WTC11 (cell line): ENCODE data around the gene CCDC28A. TPM values are rescaled to one million over a fixed set of nuclear protein-coding genes. Genes with fewer than 3 reads are reported as not detected.

Source experiments
- ATAC-seq: fragments of 200-7000 bp; cut with Tn5 transposase; 2 replicates; pipeline ENCODE4 v1.10.0; 2021; ENCODE audit warnings: mild to moderate bottlenecking, moderate library complexity
- CTCF ChIA-PET: fragments of 300-600 bp; sonication (Branson Sonifier 250); formaldehyde crosslinking; loops from one replicate; lab custom pipeline; 2021; ENCODE audit warnings: antibody characterized with exemption; lab: Charles Lee
- POLR2A ChIA-PET: fragments of 350-600 bp; sonication (Branson Sonifier 250); formaldehyde crosslinking; loops from one replicate; lab custom pipeline; 2021; ENCODE audit warnings: antibody characterized with exemption; lab: Charles Lee
- DNase-seq: peaks from one replicate; pipeline ENCODE4 v3.0.0; 2021; ENCODE audit warnings: low spot score
- H3K27ac Mint-ChIP-seq: 2 replicates; pipeline ENCODE4 v1.8.0; 2021; ENCODE audit warnings: mixed read lengths
- H3K27me3 Mint-ChIP-seq: 2 replicates; pipeline ENCODE4 v1.8.0; 2021; ENCODE audit warnings: low read depth, mild to moderate bottlenecking, moderate library complexity, mixed read lengths
- H3K36me3 Mint-ChIP-seq: 2 replicates; pipeline ENCODE4 v1.8.0; 2021; ENCODE audit warnings: mixed read lengths
- H3K4me1 Mint-ChIP-seq: 2 replicates; pipeline ENCODE4 v1.8.0; 2022; ENCODE audit warnings: mixed read lengths
- H3K4me3 Mint-ChIP-seq: 2 replicates; pipeline ENCODE4 v1.8.0; 2021; ENCODE audit warnings: mild to moderate bottlenecking, moderate library complexity, mixed read lengths
- H3K9me3 Mint-ChIP-seq: 2 replicates; pipeline ENCODE4 v1.8.0; 2021; ENCODE audit warnings: mixed read lengths
- ATF1 ChIP-seq: sonication (generic); formaldehyde crosslinking; IDR thresholded peaks from 2 replicates; pipeline ENCODE4 v1.8.1; 2023; ENCODE audit warnings: mild to moderate bottlenecking, moderate library complexity, missing genetic modification reagents
- EMX1 ChIP-seq: fragments of 250-450 bp; sonication (Bioruptor Pico); IDR thresholded peaks from 2 replicates; pipeline ENCODE4 v1.8.0; 2021; ENCODE audit warnings: mild to moderate bottlenecking
- FOXJ3 ChIP-seq: sonication (generic); formaldehyde crosslinking; IDR thresholded peaks from 2 replicates; pipeline ENCODE4 v1.9.0; 2021; ENCODE audit warnings: missing genetic modification reagents, mild to moderate bottlenecking, borderline replicate concordance
- FOXP1 ChIP-seq: sonication (generic); formaldehyde crosslinking; IDR thresholded peaks from 2 replicates; pipeline ENCODE4 v1.8.0; 2022; ENCODE audit warnings: missing genetic modification reagents, mild to moderate bottlenecking, moderate library complexity, borderline replicate concordance
- GTF2I ChIP-seq: fragments of 250-450 bp; sonication (Bioruptor Pico); conservative IDR thresholded peaks from 2 replicates; pipeline ENCODE4 v1.4.0; 2021; ENCODE audit warnings: mild to moderate bottlenecking
- HMGA2 ChIP-seq: fragments of 250-450 bp; sonication (Bioruptor Pico); IDR thresholded peaks from 2 replicates; pipeline ENCODE4 v1.4.0; 2021; ENCODE audit warnings: mild to moderate bottlenecking, moderate library complexity
- MXD4 ChIP-seq: fragments of 250-450 bp; sonication (Bioruptor Pico); IDR thresholded peaks from 2 replicates; pipeline ENCODE4 v1.8.0; 2021; ENCODE audit warnings: mild to moderate bottlenecking, moderate library complexity, borderline replicate concordance
- NFATC4 ChIP-seq: fragments of 250-450 bp; sonication (Bioruptor Pico); IDR thresholded peaks from 2 replicates; pipeline ENCODE4 v1.9.0; 2021; ENCODE audit warnings: mild to moderate bottlenecking
- RELA ChIP-seq: sonication (generic); formaldehyde crosslinking; IDR thresholded peaks from 2 replicates; pipeline ENCODE4 v1.8.1; 2022; ENCODE audit warnings: missing genetic modification reagents, mild to moderate bottlenecking, borderline replicate concordance
- SMAD3 ChIP-seq: sonication (generic); formaldehyde crosslinking; IDR thresholded peaks from 2 replicates; pipeline ENCODE4 v1.8.0; 2022; ENCODE audit warnings: missing genetic modification reagents, mild to moderate bottlenecking, borderline replicate concordance
- SP1 ChIP-seq: sonication (generic); formaldehyde crosslinking; conservative IDR thresholded peaks from 2 replicates; pipeline ENCODE4 v1.8.1; 2022; ENCODE audit warnings: missing genetic modification reagents
- TEAD1 ChIP-seq: sonication (generic); formaldehyde crosslinking; IDR thresholded peaks from 2 replicates; pipeline ENCODE4 v1.8.0; 2022; ENCODE audit warnings: mild to moderate bottlenecking, missing genetic modification reagents
- ZNF121 ChIP-seq: sonication (generic); formaldehyde crosslinking; IDR thresholded peaks from 2 replicates; pipeline ENCODE4 v1.8.0; 2023; ENCODE audit warnings: missing genetic modification reagents
- ZNF138 ChIP-seq: sonication (generic); formaldehyde crosslinking; conservative IDR thresholded peaks from 2 replicates; pipeline ENCODE4 v1.8.1; 2022; ENCODE audit warnings: mild to moderate bottlenecking, moderate library complexity, missing genetic modification reagents
- ZNF219 ChIP-seq: sonication (generic); formaldehyde crosslinking; IDR thresholded peaks from 2 replicates; pipeline ENCODE4 v1.8.0; 2023; ENCODE audit warnings: missing genetic modification reagents, mild to moderate bottlenecking, borderline replicate concordance
- ZNF671 ChIP-seq: fragments of 250-450 bp; sonication (Bioruptor Pico); IDR thresholded peaks from 2 replicates; pipeline ENCODE4 v1.8.0; 2021; ENCODE audit warnings: mild to moderate bottlenecking
- total RNA-seq: library from RNA; stranded (reverse); gene quantifications from 3 replicates; pipeline ENCODE4 v1.2.3, GENCODE V29; 2021
- TF ChIP-seq, protein P1 (sequence below): sonication (generic); formaldehyde crosslinking; IDR thresholded peaks from 2 replicates; pipeline ENCODE4 v1.8.0; 2023; ENCODE audit warnings: missing genetic modification reagents
- TF ChIP-seq, protein P2 (sequence below): sonication (generic); formaldehyde crosslinking; IDR thresholded peaks from 2 replicates; pipeline ENCODE4 v1.8.0; 2023; ENCODE audit warnings: missing genetic modification reagents, mild to moderate bottlenecking, borderline replicate concordance
- TF ChIP-seq, protein P3 (sequence below): fragments of 250-450 bp; sonication (Bioruptor Pico); IDR thresholded peaks from 2 replicates; pipeline ENCODE4 v1.9.0; 2021; ENCODE audit warnings: moderate library complexity, mild to moderate bottlenecking, inconsistent platforms, borderline replicate concordance
- TF ChIP-seq, protein P4 (sequence below): sonication (generic); formaldehyde crosslinking; IDR thresholded peaks from 2 replicates; pipeline ENCODE4 v1.8.1; 2023; ENCODE audit warnings: mild to moderate bottlenecking, missing genetic modification reagents, moderate library complexity
- TF ChIP-seq, protein P5 (sequence below): sonication (generic); formaldehyde crosslinking; IDR thresholded peaks from 2 replicates; pipeline ENCODE4 v1.8.0; 2022; ENCODE audit warnings: mild to moderate bottlenecking, missing genetic modification reagents
- TF ChIP-seq, protein P6 (sequence below): fragments of 250-450 bp; sonication (Bioruptor Pico); IDR thresholded peaks from 2 replicates; pipeline ENCODE4 v2.1.2; 2022; ENCODE audit warnings: mild to moderate bottlenecking, moderate library complexity
- TF ChIP-seq, protein P7 (sequence below): sonication (generic); formaldehyde crosslinking; IDR thresholded peaks from 2 replicates; pipeline ENCODE4 v1.8.0; 2022; ENCODE audit warnings: mild to moderate bottlenecking, missing genetic modification reagents
- TF ChIP-seq, protein P8 (sequence below): sonication (generic); formaldehyde crosslinking; IDR thresholded peaks from 2 replicates; pipeline ENCODE4 v1.8.1; 2022; ENCODE audit warnings: low read depth, mild to moderate bottlenecking, moderate library complexity, missing genetic modification reagents, borderline replicate concordance
- TF ChIP-seq, protein P9 (sequence below): sonication (generic); formaldehyde crosslinking; IDR thresholded peaks from 2 replicates; pipeline ENCODE4 v1.8.1; 2023; ENCODE audit warnings: mild to moderate bottlenecking, missing genetic modification reagents, moderate library complexity

Gene CCDC28A
- total RNA-seq, 1 experiment from 2014 or later, result 8.7 TPM

DNA sequence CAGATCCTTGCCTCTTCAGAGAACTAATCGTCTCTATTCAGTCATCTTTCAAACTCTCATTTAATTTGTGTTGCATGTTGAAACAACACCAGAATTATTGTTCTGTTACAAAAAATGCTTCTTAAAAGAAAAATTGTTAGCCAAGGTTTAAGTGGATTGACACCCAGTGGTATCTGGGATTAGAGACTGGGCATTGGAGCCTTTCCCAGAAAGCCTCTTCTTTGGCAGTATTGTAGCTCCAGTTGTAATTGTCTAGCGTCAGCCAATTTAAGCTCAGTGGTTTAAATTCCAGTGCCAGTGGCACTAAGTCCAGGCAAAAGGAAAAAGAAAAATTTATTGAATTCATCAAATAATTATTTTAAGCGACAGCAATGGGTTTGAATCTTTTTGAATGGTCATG, 801 bp downstream of the CCDC28A start:
- CTCF ChIA-PET, result no interaction called here
- DNase-seq, result no peak

DNA sequence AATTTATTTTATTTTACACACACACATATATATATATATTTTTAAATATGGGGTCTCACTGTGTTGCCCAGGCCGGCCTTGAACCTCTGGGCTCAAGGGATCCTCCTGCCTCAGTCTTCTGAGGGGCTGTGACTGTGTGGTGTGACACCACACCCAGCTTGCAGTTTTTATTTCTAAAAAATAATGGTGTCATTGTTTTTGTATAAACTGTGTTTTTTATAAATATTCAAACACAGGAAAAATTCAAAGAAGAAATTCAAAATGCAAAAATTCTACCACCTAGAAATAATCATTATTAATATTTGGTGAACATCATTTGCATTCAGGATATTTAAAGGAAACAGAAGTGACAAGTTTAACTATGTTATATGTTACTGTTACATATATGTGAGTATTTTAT, 3.1 kb downstream of the CCDC28A start:
- Mint-ChIP-seq H3K36me3 (no peaks in the 10 kb centered on the region), H3K27ac (no peak overlapping the region), H3K9me3 (no peaks in the 10 kb centered on the region), H3K4me1 (peaks cover 13% of the 10 kb centered on the region), H3K27me3 (no peaks in the 10 kb centered on the region), H3K4me3 (no peak overlapping the region)
- DNase-seq (no peak), ATAC-seq (no peak)
- POLR2A ChIA-PET, result no interaction called here
- CTCF ChIA-PET, result no interaction called here
- TF ChIP-seq TEAD1, result no peak
- TF ChIP-seq GTF2I (CRISPR knock-in tag), result no peak
- TF ChIP-seq, protein P1, sequence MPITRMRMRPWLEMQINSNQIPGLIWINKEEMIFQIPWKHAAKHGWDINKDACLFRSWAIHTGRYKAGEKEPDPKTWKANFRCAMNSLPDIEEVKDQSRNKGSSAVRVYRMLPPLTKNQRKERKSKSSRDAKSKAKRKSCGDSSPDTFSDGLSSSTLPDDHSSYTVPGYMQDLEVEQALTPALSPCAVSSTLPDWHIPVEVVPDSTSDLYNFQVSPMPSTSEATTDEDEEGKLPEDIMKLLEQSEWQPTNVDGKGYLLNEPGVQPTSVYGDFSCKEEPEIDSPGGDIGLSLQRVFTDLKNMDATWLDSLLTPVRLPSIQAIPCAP (CRISPR knock-in tag), result no peak
- TF ChIP-seq, protein P2, sequence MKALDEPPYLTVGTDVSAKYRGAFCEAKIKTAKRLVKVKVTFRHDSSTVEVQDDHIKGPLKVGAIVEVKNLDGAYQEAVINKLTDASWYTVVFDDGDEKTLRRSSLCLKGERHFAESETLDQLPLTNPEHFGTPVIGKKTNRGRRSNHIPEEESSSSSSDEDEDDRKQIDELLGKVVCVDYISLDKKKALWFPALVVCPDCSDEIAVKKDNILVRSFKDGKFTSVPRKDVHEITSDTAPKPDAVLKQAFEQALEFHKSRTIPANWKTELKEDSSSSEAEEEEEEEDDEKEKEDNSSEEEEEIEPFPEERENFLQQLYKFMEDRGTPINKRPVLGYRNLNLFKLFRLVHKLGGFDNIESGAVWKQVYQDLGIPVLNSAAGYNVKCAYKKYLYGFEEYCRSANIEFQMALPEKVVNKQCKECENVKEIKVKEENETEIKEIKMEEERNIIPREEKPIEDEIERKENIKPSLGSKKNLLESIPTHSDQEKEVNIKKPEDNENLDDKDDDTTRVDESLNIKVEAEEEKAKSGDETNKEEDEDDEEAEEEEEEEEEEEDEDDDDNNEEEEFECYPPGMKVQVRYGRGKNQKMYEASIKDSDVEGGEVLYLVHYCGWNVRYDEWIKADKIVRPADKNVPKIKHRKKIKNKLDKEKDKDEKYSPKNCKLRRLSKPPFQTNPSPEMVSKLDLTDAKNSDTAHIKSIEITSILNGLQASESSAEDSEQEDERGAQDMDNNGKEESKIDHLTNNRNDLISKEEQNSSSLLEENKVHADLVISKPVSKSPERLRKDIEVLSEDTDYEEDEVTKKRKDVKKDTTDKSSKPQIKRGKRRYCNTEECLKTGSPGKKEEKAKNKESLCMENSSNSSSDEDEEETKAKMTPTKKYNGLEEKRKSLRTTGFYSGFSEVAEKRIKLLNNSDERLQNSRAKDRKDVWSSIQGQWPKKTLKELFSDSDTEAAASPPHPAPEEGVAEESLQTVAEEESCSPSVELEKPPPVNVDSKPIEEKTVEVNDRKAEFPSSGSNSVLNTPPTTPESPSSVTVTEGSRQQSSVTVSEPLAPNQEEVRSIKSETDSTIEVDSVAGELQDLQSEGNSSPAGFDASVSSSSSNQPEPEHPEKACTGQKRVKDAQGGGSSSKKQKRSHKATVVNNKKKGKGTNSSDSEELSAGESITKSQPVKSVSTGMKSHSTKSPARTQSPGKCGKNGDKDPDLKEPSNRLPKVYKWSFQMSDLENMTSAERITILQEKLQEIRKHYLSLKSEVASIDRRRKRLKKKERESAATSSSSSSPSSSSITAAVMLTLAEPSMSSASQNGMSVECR (CRISPR knock-in tag), result no peak
- TF ChIP-seq SP1 (CRISPR knock-in tag), result no peak
- no peak for TF ChIP-seq RELA (CRISPR knock-in tag)
- TF ChIP-seq, protein P3, sequence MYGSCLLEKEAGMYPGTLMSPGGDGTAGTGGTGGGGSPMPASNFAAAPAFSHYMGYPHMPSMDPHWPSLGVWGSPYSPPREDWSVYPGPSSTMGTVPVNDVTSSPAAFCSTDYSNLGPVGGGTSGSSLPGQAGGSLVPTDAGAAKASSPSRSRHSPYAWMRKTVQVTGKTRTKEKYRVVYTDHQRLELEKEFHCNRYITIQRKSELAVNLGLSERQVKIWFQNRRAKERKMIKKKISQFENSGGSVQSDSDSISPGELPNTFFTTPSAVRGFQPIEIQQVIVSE, result no peak
- TF ChIP-seq, protein P4, sequence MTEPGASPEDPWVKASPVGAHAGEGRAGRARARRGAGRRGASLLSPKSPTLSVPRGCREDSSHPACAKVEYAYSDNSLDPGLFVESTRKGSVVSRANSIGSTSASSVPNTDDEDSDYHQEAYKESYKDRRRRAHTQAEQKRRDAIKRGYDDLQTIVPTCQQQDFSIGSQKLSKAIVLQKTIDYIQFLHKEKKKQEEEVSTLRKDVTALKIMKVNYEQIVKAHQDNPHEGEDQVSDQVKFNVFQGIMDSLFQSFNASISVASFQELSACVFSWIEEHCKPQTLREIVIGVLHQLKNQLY, result no peak
- TF ChIP-seq, protein P5, sequence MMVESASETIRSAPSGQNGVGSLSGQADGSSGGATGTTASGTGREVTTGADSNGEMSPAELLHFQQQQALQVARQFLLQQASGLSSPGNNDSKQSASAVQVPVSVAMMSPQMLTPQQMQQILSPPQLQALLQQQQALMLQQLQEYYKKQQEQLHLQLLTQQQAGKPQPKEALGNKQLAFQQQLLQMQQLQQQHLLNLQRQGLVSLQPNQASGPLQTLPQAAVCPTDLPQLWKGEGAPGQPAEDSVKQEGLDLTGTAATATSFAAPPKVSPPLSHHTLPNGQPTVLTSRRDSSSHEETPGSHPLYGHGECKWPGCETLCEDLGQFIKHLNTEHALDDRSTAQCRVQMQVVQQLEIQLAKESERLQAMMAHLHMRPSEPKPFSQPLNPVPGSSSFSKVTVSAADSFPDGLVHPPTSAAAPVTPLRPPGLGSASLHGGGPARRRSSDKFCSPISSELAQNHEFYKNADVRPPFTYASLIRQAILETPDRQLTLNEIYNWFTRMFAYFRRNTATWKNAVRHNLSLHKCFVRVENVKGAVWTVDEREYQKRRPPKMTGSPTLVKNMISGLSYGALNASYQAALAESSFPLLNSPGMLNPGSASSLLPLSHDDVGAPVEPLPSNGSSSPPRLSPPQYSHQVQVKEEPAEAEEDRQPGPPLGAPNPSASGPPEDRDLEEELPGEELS (CRISPR knock-in tag), result no peak

More for the DNA sequence above, 801 bp downstream of the CCDC28A start:
- Mint-ChIP-seq H3K4me1 (peaks cover 13% of the 10 kb centered on the region), H3K36me3 (no peaks in the 10 kb centered on the region), H3K27me3 (no peaks in the 10 kb centered on the region)
- POLR2A ChIA-PET, result interaction anchor here (0.9 kb wide), 1 partner anchor 9 kb away, joined by 5 read pairs; no protein-coding TSS in a partner anchor
- TF ChIP-seq, protein P6, sequence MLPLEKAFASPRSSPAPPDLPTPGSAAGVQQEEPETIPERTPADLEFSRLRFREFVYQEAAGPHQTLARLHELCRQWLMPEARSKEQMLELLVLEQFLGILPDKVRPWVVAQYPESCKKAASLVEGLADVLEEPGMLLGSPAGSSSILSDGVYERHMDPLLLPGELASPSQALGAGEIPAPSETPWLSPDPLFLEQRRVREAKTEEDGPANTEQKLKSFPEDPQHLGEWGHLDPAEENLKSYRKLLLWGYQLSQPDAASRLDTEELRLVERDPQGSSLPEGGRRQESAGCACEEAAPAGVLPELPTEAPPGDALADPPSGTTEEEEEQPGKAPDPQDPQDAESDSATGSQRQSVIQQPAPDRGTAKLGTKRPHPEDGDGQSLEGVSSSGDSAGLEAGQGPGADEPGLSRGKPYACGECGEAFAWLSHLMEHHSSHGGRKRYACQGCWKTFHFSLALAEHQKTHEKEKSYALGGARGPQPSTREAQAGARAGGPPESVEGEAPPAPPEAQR, result no peak
- no peak for TF ChIP-seq GTF2I (CRISPR knock-in tag)
- no peak for TF ChIP-seq EMX1
- no peak for TF ChIP-seq MXD4 (CRISPR knock-in tag)
- TF ChIP-seq ATF1 (CRISPR knock-in tag), result no peak
- TF ChIP-seq, protein P7, sequence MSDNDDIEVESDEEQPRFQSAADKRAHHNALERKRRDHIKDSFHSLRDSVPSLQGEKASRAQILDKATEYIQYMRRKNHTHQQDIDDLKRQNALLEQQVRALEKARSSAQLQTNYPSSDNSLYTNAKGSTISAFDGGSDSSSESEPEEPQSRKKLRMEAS (CRISPR knock-in tag), result no peak
- TF ChIP-seq ZNF121 (CRISPR knock-in tag), result no peak
- TF ChIP-seq, protein P1 (CRISPR knock-in tag), result no peak
- no peak for TF ChIP-seq ZNF138 (CRISPR knock-in tag)
- no peak for TF ChIP-seq NFATC4
- TF ChIP-seq SMAD3 (CRISPR knock-in tag), result no peak
- TF ChIP-seq, protein P8, sequence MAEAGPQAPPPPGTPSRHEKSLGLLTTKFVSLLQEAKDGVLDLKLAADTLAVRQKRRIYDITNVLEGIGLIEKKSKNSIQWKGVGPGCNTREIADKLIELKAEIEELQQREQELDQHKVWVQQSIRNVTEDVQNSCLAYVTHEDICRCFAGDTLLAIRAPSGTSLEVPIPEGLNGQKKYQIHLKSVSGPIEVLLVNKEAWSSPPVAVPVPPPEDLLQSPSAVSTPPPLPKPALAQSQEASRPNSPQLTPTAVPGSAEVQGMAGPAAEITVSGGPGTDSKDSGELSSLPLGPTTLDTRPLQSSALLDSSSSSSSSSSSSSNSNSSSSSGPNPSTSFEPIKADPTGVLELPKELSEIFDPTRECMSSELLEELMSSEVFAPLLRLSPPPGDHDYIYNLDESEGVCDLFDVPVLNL (CRISPR knock-in tag), result no peak
- TF ChIP-seq ZNF219, result no peak
- no peak for TF ChIP-seq FOXP1
- no peak for TF ChIP-seq FOXJ3 (CRISPR knock-in tag)
- TF ChIP-seq ZNF671 (CRISPR knock-in tag), result no peak
- no peak for TF ChIP-seq HMGA2 (CRISPR knock-in tag)
- TF ChIP-seq, protein P9, sequence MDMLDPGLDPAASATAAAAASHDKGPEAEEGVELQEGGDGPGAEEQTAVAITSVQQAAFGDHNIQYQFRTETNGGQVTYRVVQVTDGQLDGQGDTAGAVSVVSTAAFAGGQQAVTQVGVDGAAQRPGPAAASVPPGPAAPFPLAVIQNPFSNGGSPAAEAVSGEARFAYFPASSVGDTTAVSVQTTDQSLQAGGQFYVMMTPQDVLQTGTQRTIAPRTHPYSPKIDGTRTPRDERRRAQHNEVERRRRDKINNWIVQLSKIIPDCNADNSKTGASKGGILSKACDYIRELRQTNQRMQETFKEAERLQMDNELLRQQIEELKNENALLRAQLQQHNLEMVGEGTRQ (CRISPR knock-in tag), result no peak
- TF ChIP-seq, all 79 proteins: peak for 0
- no peak for ATAC-seq
- Mint-ChIP-seq H3K27ac (peak overlapping the region; percentile 100), H3K4me3 (peak overlapping the region; percentile 100), H3K9me3 (no peaks in the 10 kb centered on the region)
